DMS53 treated with DMSO at 0.1 percent for 48 hours (cell line): ENCODE measurements around the gene RANGAP1.
A peak's percentile ranks its signal among the peaks of the same experiment; 100 is the strongest.

Source experiments
- DNase-seq: peaks from one replicate; lab custom pipeline; 2025; ENCODE audit not compliant: unreplicated experiment; lab: John Stamatoyannopoulos, UW

RANGAP1 gene

DNA sequence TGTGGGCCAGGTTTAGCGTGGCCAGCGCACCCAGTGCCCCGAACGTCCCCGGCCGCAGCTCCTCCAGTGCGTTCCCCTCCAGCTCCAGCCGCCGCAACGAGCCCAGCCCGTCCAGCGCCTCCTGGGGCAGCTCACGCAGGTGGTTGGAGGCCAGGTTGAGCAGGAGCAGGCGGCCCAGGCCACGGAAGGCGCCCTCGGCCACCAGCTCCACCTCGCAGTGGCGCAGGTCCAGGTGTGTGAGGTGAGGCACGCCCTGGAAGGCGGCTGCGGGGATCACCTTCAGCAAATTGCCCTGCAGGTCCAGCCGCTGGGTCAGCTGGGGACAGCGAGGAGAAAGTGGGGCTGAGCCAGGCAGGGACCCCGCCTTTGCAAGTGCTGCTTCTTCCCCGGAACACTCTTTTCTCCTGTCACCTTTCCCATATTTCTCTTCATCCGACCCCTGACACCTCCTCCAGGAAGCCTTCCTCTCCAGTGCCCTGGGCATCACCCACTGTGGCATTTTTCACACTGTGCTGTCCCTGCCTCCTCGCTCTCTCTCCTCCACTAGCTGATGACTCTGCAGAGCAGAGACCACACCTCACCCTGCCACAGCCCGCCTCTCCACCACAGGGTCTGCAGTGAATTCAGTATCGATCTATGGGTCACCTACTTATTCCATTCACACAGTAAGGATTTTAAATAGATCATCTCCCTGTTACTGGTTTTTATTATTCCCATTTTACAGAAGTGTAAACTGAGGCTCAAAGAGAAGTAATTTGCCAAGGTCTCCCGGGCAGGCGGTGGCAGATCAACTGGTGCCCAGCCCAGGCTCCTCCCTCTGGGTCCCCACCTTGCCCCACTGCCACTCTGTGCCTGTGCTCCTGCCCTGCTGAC lies 47.2 kb downstream of the RANGAP1 start:
- no peak for DNase-seq

DNA sequence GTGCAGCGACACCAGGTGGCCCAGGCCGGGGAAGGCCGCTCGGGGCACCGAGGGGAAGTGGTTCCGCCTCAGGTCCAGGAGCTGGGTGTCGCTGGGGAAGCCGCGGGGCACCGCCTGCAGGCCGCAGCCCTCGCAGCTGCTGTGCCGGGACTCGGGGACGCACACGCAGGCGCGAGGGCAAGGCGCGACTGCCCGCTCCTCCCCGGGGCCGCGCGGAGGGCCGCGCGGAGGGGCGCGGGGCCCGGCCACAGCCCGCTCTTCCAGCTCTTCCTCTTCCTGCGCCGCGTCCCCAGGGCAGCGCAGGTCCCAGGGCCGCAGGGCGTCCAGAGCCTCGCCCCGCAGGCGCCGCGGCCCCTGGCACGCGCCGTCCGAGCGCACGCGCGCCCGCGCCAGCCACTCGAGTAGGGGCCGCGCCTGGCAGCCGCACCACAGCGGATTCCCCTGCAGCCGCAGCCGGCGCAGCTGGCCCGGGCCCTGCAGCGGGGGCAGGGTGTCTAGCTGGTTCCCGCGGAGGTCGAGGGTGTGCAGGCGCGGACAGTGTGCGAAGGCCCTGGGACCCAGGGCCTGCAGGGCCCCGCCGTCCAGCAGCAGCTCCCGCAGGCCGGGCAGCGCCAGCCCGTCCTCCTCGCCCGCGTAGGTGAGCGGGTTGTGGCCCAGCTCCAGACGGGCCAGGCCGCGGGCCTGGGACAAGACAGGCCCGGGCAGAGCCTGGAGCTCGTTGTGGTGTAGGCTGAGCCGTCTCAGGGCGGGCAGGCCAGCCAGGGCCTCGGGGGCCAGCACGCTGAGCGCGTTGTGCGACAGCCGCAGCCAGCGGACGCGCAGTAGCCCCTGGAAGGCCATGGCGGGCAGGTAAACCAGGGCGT lies 48.0 kb downstream of the RANGAP1 start:
- peak; percentile 50 for DNase-seq

DNA sequence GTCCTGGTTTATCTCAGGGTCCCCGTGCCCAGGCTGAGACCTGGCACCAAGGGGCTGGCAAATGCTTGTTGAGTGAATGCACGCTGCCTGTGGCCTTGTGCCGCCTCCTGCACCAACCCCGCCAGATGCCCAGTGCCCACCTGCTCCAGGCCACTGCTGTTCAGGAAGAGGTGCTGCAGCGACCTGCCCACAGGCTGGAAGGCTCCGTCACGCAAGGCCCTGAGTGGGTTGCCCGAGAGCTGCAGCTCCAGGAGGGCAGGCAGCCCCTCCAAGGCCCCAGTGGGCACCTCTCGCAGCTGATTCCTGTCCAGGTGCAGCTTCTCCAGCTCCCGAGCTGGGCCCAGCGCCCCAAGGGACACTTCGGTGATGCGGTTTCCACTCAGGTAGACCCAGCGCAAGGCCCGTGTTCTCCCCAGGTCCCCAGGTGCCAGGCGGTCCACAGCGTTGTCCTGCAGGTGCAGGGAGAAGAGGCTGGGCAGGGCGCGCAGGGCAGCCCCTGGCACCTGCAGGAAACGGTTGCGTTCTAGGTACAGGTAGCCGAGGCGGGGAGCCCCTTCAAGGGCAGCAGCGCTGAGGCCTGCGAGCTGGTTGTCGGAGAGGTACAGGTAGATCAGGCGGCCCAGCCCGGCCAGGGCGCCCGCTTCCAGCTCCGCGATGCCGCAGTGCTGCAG lies 48.8 kb downstream of the RANGAP1 start:
- DNase-seq = no peak

GRCh38 chr22:41234815-41235695 lies 50.9 kb downstream of the RANGAP1 start:
- DNase-seq = no peak

DNA sequence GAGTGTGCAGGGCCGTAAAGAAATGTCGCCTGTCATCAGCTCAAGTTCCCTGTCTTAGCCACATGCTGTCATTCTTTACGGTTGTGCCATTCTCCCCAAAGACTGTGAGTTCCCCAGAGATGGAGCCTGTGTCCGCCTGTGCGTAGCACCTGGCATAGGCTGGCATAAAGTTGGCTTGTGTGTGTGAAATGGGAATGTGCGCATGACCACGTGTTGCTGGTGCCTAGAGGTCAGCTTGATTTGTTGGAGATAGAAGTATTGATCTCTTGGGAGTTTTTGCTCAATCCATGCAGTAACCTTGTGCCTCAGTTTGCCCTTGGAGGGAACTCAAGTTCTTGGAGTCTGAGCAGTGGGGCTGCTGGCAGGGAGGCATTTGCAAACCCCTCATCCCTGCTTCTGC lies 54.6 kb downstream of the RANGAP1 start:
- no peak for DNase-seq

- no peak for DNase-seq
These were observed 55.6 kb downstream of the RANGAP1 start for GRCh38 chr22:41230401-41230785.

- DNase-seq = no peak
These were observed 56.1 kb downstream of the RANGAP1 start for GRCh38 chr22:41229730-41230400.

DNA sequence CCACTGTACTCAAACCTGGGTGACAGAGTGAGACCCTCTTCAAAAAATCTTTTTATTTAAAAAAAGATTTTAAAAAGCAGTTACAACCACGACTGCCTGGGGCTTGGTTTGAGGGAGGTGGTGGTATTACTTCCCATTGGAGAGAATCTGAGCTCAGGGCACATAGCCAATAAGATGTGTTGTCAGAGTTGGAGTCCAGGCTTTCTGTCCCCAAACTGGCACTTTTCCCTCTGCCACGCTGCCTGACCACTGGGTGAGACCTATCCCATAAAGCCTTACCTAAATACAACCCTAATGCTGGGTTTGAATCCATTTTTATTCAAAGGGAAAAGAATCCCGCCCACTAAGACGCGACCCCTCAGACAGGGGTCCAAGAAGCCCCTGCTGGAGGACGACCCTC lies 56.8 kb downstream of the RANGAP1 start:
- DNase-seq = no peak

DNA sequence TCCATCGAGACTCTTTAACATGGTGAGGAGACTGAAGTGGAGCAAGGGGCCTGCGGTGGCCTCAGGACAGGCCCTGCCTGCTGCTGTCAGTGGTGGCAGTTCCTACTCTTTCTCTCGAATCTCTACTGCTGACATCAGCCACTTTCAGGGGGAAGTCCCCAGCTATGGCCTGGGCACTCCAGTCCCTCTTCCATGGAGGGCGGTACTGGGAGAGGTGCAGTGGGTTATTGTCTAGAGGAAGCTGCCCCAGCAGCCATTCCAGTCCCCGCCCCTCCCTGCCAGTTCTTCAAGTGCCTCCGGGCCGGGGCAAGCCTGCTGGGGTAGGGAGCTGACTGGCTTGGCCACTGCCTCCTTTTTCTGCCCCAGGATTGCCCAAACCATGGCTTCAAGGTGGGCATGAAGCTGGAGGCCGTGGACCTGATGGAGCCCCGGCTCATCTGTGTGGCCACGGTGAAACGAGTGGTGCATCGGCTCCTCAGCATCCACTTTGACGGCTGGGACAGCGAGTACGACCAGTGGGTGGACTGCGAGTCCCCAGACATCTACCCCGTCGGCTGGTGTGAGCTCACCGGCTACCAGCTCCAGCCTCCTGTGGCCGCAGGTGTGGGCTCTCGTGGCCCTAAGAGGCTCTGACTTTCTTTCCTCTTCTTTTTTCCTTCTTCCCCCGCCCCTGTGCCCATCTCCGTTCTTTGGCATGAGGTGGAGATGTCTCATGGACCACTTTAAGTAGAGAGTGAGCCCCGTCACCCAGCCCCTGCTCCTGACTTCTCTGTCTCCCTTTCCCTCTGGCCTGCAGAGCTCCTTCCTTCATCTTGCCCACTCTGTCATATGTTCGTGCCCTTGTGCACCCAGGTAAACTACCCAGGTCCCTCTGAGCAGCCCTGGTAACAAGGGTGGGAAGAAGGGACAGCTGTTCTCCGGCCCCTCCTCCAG lies 59.0 kb downstream of the RANGAP1 start:
- no peak for DNase-seq

- no peak for DNase-seq
These were observed 62.5 kb downstream of the RANGAP1 start for GRCh38 chr22:41223535-41223934.

DNA sequence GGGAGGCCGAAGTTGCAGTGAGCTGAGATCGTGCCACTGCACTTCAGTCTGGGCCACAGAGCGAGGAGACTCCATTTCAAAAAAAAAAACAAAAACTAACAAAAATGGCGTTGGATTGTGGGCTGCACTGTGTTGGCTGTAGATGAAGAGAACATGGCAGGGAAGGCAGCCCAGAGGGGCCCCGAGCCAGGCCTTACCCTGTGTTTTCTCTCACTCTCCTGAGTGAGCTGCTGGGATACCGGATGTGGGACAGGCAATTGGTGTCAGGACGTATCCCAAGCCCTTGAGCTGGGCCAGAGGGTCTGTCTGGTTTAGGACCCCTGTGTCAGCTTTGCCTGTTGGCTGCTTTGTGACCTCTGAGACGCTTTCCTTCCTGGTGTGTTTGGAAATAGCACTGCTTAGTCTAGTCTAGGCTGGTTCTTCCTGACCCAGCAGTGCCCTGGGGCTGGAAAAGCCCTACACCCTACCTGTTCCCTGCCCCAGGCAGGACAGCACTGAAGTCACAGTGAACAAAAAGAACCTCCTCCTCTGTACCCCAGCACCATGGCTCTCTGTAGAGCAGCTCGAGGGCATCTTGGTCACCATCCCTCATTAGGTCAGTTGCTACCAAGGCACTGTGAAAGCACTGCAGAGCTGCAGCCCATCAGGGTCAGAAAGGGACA lies 63.0 kb downstream of the RANGAP1 start:
- DNase-seq = no peak

GRCh38 chr22:41217553-41218157 lies 68.3 kb downstream of the RANGAP1 start:
- DNase-seq = peak; percentile 65

- peak; percentile 65 for DNase-seq
These were observed 69.0 kb downstream of the RANGAP1 start for GRCh38 chr22:41216984-41217383.

- no peak for DNase-seq
These were observed 70.1 kb downstream of the RANGAP1 start for GRCh38 chr22:41215926-41216325.

- no peak for DNase-seq
These were observed 70.6 kb downstream of the RANGAP1 start for GRCh38 chr22:41215409-41215808.

GRCh38 chr22:41206719-41207118 lies 79.3 kb downstream of the RANGAP1 start:
- no peak for DNase-seq

GRCh38 chr22:41204992-41205900 lies 80.7 kb downstream of the RANGAP1 start, which contains the start of gene L3MBTL2:
TSS of gene L3MBTL2 (plus strand) at chr22:41205312. CDS start at chr22:41205363, 51 bp downstream.
- DNase-seq = peak; percentile 82
